Measurements from ENCODE around the gene C19orf44.
"Not testable (repeated sequence)": the region's sequence is repeated elsewhere in the genome, so short reads cannot be mapped to it uniquely, and the experiment has no call there.

Gene C19orf44

GRCh38 chr19:16477311-16477710 is 18.9 kb upstream of the C19orf44 start:
- DNase-seq, result no peak
- TF ChIP-seq GATA1 (IDR thresholded peaks at IDR 0.05; ENCODE audit: low read depth, low read length), result no peak

- TF ChIP-seq GATA1 (IDR thresholded peaks at IDR 0.05; ENCODE audit: low read depth, low read length) (no peak), POLR2A (IDR thresholded peaks at IDR 0.05; ENCODE audit: low read length) (no peak)
- no peak for DNase-seq
These were observed 13.4 kb upstream of the C19orf44 start for GRCh38 chr19:16482745-16483144.

- peak in 1 of 2 experiments; percentile 20 for DNase-seq
These were observed 9.7 kb upstream of the C19orf44 start for GRCh38 chr19:16486476-16486875.

DNA sequence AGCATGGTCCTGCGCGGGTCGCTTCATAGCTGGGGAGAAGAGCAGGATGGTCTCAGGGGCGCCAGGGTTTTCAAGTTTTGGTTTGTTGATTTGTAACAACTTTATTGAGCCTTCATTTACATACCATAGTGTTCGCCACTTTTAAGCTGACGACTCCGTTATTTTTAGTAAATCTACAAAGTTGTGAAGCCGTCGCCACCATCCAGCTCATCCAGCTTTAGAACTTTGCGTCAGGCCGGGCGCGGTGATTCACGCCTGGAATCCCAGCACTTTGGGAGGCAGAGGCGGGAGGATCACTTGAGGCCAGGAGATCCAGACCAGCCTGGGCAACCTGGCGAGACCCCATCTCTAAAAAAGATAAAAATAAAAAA is 404 bp downstream of the C19orf44 start:
- DNase-seq, result no peak
- TF ChIP-seq GATA1 (IDR thresholded peaks at IDR 0.05; ENCODE audit: low read depth, low read length), result no peak
- no peak for TF ChIP-seq POLR2A (IDR thresholded peaks at IDR 0.05; ENCODE audit: low read length)

GRCh38 chr19:16497042-16497441 is 848 bp downstream of the C19orf44 start:
- DNase-seq, result no peak
- TF ChIP-seq GATA1 (IDR thresholded peaks at IDR 0.05; ENCODE audit: low read depth, low read length), result no peak
- TF ChIP-seq POLR2A (IDR thresholded peaks at IDR 0.05; ENCODE audit: low read length), result no peak

DNA sequence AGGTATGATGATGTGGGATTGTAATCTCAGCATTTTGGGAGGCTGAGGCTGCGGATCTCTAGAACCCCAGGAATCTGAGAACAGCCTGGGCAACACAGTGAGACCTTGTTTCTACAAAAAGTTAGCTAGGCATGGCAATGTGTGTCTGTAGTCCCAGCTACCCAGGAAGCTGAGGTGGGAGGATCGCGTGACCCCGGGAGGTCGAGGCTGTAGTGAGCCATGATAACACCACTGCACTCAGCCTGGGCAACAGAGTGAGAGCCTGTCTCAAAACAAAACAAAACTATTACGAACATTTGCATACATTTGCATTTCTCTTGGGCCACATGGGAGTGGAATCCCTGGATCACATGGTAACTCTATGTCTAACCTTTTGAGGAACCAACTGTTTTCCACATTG is 1.6 kb downstream of the C19orf44 start:
- no peak for DNase-seq
- no peak for TF ChIP-seq GATA1 (IDR thresholded peaks at IDR 0.05; ENCODE audit: low read depth, low read length)
- no peak for TF ChIP-seq POLR2A (IDR thresholded peaks at IDR 0.05; ENCODE audit: low read length)

DNA sequence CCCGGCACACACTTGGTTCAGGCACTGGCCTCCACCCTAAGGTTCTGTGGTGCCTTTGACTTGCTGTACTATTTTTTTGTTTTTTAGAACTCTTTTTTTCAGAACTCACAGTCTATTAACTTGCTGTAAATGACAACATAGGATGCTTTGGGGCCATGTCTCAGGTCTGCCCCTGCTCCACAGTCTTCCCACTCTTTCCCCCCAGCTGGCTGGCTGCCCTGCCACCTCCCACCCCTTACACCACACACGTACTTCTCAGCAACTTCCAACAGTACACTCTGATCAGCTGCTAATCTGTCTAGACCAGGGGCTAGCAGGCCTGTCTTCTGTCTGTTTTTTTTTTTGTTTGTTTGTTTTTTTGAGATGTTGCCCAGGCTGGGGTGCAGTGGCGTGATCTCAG is 8.1 kb downstream of the C19orf44 start:
- DNase-seq, result peak in 1 of 2 experiments; percentile 20
- TF ChIP-seq GATA1 (IDR thresholded peaks at IDR 0.05; ENCODE audit: low read depth, low read length) (no peak), POLR2A (IDR thresholded peaks at IDR 0.05; ENCODE audit: low read length) (no peak)

GRCh38 chr19:16506161-16506560 is 10.0 kb downstream of the C19orf44 start:
- DNase-seq, result not testable (repeated sequence)

GRCh38 chr19:16506961-16507360 is 10.8 kb downstream of the C19orf44 start:
- no peak for TF ChIP-seq GATA1 (IDR thresholded peaks at IDR 0.05; ENCODE audit: low read depth, low read length)
- TF ChIP-seq POLR2A (IDR thresholded peaks at IDR 0.05; ENCODE audit: low read length), result no peak
- DNase-seq, result no peak

DNA sequence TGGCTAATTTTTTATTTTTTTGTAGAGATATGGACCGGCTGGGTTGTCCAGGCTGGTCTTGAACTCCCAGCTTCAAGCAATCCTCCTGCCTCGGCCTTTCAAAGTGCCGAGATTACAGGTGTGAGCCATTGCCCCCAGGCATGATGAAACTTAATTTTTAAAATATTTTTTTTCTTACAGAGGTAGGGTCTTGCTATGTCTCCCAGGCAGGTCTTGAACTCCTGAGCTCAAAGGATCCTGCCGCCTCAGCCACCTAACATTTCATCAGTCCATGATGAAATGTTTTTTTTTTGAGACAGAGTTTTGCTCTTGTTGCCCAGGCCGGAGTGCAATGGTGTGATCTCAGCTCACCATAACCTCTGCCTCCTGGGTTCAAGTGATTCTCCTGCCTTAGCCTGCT is 12.4 kb downstream of the C19orf44 start:
- no peak for DNase-seq
- TF ChIP-seq POLR2A (IDR thresholded peaks at IDR 0.05; ENCODE audit: low read length) (no peak), GATA1 (IDR thresholded peaks at IDR 0.05; ENCODE audit: low read depth, low read length) (no peak)

DNA sequence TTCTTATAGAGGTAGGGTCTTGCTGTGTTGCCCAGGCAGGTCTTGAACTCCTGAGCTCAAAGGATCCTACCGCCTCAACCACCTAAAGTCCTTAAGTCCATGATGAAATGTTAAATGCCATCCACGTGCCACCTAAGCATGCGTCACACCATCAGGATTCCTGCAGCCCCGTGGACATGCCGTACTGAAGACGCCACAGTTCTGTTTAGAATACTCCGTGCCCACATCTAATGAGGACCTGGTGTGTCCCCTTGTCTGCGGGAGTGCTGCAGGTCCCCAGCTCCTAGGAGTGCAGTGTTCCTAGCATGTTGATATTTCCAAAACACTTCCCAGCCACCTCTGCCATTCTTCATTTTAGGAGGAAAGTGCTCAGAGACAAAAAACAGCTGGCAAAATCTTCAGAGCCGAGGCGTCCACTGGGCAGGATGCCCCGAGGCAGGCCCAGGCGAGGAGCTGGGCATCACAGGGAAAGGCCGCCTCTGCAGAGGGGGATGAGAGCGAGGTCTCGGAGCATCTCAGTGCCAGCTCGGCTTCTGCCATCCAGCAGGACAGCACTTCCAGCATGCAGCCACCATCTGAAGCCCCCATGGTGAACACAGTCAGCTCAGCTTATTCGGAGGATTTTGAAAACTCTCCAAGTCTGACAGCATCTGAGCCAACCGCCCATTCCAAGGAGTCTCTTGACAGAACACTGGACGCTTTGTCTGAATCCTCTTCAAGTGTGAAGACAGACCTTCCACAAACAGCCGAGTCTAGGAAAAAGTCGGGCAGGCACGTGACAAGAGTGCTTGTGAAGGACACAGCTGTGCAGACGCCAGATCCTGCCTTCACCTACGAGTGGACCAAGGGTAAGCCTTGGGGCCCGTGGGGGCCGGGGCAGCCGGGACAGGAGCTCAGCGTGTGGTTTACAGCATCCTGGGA is 13.2 kb downstream of the C19orf44 start:
- no peak for DNase-seq
- TF ChIP-seq GATA1 (IDR thresholded peaks at IDR 0.05; ENCODE audit: low read depth, low read length) (no peak), POLR2A (IDR thresholded peaks at IDR 0.05; ENCODE audit: low read length) (no peak)

GRCh38 chr19:16512611-16513010 is 16.4 kb downstream of the C19orf44 start:
- DNase-seq, result not testable (repeated sequence)

DNA sequence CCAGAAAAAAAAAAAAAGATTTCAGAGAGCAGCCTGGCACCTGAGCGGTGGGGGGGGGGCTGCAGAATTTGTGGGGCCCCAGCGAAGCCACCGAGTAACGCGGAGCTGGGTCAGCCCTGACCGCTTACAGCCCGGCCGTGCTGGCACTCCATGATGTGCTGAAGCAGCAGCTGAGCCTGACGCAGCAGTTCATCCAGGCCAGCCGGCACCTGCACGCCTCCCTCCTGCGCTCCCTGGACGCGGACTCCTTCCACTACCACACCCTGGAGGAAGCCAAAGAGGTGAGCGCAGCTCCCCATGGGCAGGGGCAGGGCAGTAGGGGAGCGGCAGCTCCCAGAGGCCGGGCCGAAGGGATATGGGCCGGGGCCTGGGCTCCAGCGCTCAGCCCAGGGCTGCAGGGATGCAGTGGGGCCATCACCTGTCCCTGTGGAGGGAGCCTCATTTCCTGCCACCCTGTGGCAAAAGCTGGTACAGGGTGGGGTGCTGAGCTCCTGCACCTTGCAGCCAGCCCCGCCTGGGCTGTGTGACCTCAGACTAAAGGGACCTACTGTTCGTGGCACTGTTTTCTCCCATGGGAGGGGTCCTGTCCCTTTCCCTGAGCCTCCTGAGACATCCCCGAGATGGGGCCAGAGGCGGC is 18.3 kb downstream of the C19orf44 start:
- DNase-seq, result no peak
- TF ChIP-seq POLR2A (IDR thresholded peaks at IDR 0.05; ENCODE audit: low read length), result no peak
- TF ChIP-seq GATA1 (IDR thresholded peaks at IDR 0.05; ENCODE audit: low read depth, low read length), result no peak

- DNase-seq, result no peak
- no peak for TF ChIP-seq GATA1 (IDR thresholded peaks at IDR 0.05; ENCODE audit: low read depth, low read length)
- no peak for TF ChIP-seq POLR2A (IDR thresholded peaks at IDR 0.05; ENCODE audit: low read length)
These were observed 20.2 kb downstream of the C19orf44 start for GRCh38 chr19:16516381-16516780.

GRCh38 chr19:16516923-16517610 is 20.9 kb downstream of the C19orf44 start:
- TF ChIP-seq POLR2A (IDR thresholded peaks at IDR 0.05; ENCODE audit: low read length), result no peak
- no peak for TF ChIP-seq GATA1 (IDR thresholded peaks at IDR 0.05; ENCODE audit: low read depth, low read length)
- DNase-seq, result no peak
